GM18505 (cell line): Measurements from ENCODE around the gene RPL22.

Experiments
- ATAC-seq: cut with Tn5 transposase; IDR thresholded peaks from one replicate; pipeline ENCODE4 v1.9.1; 2021; ENCODE audit not compliant: unreplicated experiment
- POLR2A ChIP-seq: IDR thresholded peaks from 4 replicates; pipeline ENCODE4 v1.6.1; 2011; ENCODE audit warnings: borderline replicate concordance; ENCODE audit not compliant: insufficient read depth, insufficient read length; ENCODE audit errors: extremely low read depth

Gene RPL22

DNA sequence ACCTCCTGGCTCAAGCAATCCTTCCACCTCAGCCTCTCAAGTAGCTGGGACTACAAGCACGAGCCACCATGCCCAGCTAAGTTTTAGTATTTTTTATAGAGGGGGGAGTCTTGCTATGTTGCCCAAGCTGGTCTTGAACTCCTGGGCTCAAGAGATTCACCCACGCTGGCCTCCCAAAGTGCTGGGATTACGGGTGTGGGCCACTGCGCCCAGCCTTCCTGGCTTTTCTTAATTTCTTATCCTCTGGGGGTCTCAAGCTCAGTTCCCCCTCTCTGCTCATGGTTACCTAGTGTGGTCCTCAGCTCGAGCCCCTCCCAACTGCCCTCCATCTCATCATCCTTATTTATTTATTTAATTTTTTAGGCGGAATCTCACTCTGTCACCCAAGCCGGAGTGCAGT is 2.9 kb upstream of the RPL22 start:
- TF ChIP-seq POLR2A = no peak
- ATAC-seq = no peak

DNA sequence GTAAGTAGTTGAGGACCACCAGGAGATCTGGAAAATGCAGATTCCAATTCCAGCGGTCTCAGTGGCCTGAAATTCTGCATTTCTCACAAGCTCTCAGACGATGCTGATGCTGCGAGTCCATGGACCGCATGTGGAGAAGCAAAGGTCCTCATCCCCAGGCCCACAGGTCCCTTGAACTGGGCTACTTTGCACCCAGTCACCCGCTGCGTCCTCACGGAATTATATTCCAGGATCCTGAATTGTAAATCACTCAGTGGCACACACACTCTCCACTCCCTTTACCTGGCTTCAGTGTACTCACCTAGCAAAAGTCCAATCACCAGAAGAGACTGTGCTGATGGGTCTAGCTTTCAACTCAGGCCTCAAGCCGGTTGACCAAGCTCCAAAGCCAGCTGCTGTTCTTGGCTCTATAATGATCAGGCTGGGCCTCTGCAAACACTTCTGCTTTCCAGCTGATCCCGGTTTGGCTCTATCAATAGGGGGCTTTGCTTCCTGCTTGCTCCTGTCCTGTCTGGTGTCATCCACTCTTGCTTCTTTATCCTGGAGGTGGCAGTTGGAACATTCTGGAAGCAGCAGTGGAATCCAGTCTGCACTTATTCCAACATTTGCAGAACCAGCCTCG is 904 bp upstream of the RPL22 start:
- no peak for ATAC-seq
- TF ChIP-seq POLR2A = no peak

DNA sequence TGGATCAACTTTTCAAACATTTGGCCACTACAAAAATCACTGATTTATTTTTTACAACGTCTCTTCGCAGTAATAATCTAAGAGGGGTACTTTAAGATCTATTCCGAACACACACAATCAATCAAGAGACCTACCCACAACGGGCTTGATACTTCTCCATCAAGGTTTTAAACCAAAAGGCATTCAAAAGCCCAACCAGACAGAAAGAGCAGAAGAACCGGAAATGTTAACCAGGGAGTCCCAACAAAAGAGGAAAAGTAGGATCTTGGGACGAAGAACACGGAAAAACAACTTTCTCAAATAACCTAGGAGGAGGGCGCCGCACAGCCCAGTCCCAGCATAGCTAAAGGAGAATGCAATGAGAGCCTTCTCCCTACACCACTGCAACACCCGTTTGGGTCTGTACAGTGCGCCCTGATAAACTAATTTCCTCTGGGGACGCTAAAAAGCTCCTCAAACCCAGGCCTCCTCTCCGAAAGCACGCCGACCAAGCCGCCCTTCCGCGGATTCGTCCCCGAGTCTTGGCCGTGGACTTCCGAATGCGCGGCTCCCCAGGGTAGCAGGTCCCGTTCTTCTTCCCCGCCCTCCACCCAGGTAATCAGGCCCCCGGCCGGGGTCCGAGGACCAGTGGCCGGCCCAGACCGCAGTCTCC is 623 bp downstream of the RPL22 start:
- ATAC-seq = no peak
- no peak for TF ChIP-seq POLR2A

DNA sequence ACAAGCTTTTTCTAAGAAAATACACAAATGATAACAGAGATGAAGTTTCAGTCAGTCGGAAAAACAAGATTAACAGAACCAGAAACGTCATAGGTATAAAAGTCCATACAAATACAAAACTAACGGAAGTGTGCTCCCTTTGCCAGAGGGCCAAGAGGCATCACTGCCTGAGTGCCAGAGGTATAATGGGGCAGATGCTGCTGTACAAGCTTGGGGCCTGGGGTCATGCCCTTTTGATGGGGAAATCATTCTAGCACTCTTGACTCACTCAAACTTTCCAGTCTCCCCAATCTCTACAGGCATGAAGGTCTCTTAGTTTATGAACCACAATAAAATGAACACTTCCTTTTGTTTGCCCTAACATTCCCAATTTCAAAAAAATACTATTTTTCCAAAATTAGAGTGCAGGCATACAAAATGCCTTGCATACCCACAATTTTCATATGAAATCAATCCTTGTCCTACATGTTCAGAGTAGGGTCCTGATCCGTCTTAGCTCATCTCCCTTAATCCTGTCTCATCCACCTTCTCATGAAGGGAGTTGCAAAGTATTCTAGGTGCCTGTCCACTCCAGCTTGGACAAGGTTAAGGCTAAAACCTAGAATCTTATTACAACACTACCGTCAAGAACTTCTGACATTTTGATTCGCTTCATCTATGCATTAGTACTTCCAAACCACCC is 1.5 kb downstream of the RPL22 start:
- no peak for ATAC-seq
- no peak for TF ChIP-seq POLR2A

DNA sequence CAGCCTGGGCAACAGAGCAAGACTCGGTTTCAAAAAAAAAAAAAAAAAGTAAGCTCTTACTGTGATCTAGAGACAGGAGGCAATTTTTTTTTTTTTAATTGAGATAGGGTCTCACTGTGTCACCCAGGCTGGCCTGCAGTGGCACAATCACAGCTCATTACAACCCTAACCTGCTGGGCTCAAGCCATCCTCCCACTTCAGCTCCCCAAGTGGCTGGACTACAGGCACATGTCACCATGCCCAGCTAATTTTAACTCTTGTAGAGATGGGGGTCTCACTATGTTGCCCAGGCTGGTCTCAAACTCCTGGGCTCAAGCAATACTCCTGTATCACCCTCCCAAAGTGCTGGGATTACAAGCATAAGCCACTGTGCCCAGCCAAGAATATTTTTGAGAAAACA is 7.4 kb downstream of the RPL22 start:
- no peak for ATAC-seq
- TF ChIP-seq POLR2A = no peak

DNA sequence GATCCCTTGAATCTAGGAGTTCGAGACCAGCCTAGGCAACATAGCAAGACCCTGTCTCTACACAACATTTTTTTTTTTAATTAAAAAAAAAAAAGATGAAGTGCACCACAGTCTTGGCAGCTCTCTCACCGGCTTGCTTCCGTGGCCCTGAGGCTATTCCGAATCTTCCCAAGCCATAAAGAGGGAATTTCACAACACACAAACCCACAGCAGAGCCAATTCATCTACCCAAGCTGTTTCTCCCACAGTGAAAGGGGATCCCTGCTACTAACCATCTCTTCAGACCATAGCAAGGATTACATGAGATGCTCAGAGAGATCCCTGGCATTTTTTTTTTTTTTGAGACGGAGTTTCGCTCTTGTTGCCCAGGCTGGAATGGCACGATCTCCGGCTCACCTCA is 10.9 kb downstream of the RPL22 start:
- TF ChIP-seq POLR2A = no peak
- no peak for ATAC-seq

DNA sequence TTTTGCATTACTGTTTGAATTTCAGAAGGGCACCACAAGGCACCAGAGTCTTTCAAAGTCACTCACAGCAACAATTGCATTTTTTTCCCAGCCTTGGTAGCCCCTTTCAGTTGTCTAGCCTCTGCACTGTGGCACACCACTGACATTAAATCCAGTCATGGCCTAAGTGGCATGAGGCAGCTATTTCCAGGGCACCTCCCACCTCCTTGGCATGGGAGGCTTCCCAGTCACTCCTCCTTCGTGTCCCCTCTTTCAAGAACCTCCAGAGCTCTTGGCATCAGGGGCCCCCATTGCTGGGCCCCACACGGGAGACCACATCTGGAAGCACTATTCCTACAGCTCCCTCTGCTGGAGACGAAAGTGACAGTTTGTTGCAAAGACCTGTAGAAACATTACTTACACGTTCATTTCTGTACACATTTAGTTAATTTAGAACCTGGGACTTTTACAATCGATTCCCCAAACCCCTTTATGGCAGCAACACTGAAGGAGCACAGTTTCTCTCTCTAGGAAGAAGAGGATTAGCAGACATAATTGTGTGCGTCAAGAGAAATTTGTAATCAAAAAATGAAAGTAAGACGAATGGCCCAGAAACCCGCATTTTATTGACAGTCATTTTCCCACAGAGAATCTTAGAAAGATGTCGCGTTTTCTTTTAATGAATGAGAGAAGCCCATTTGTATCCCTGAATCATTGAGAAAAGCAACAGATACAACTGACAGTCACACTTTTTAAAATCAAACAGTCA is 13.6 kb downstream of the RPL22 start:
- TF ChIP-seq POLR2A = no peak
- ATAC-seq = no peak

DNA sequence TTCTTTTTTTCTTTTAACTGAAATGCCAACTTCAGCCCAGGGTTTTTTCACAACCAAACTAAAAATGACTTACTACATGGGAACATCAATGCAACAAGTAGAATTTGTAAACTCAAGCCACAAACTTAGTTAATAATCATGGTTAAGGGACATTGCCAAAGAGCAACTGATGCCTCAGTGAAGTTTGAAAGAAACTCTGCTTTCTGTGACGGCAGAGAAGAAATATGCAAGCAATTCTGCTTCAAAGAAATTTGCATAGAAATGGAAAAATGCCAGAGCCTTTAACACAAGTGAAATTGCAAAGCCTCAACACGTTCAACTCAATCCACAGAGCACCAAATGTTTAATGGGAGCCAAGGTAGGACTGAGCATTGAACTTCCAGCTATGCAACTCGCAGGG is 14.2 kb downstream of the RPL22 start:
- no peak for TF ChIP-seq POLR2A
- no peak for ATAC-seq

DNA sequence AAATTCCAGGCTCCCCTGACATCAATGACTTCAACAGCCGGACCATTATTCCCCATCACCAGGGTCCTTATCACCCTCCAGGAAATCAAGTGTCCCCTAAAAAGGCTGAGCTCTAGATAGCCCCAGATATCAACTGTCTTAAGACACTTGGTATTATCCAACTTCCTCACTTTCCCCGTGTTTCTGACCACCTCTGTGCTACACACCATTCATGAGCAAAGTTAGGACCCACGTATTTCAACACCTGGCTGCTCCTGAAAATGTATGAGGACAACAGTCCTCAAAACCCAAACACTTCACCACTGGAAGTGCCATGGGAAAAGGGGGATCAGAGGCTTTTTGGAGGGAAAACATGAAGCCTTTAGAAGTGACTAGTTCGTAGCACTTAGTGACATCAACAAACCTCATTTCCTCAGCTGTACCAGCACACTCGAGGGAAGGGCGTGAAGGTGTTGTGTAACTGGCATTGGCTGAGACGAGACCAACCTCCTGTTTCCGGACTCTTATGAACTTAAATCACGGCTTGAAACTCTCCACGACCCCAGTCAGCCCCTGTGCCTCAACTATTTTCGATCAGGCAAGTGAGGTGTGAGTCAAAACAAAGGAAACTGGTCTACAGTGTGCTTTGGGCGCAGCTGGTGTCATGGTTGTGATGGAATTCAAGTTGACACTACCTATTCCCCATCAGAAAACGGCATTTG is 15.2 kb downstream of the RPL22 start:
- no peak for TF ChIP-seq POLR2A
- no peak for ATAC-seq

DNA sequence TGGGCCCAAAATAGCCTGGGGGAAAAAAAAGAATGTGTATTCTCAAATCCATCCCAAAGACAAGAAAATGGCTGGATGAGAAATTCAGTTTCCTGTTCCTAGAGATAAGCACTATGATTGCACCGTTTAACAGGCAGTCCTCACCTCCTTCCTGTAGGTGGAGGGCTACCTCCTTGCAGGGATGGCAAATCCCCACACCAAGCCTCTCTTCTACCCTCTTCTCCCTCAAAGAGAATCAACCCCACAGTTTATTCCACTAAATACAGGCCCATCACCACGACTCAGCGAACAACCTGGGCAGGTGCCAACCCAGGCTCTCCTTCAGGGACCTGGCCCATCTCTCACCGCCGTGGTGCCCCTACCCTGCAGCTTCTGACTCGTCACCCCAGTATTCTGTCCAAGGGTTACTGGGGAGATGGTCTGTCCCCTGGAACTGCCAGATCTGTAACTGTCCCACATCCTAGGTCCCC is 15.8 kb downstream of the RPL22 start:
- no peak for ATAC-seq
- no peak for TF ChIP-seq POLR2A

DNA sequence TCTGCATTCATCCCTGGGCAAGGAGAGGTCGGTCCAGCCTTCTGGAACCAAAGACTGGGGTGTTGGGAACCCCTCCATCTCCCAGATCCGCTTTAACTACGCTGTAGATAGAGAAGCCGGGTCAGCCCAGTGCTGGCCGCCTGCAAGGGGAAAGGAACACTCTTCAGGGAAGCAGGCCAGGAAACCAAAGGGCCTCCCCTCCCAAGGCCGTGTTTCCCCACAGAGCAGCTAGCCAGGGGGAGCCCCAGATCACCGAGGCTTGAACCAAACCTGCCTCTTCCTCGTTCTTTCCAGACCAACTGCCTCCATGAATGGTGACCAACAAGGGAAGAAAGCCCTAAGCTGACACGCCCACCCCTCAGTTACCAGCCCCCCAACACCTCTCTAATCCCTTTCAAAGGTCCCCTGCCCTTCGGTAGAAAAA is 18.0 kb downstream of the RPL22 start:
- ATAC-seq = no peak
- TF ChIP-seq POLR2A = no peak

DNA sequence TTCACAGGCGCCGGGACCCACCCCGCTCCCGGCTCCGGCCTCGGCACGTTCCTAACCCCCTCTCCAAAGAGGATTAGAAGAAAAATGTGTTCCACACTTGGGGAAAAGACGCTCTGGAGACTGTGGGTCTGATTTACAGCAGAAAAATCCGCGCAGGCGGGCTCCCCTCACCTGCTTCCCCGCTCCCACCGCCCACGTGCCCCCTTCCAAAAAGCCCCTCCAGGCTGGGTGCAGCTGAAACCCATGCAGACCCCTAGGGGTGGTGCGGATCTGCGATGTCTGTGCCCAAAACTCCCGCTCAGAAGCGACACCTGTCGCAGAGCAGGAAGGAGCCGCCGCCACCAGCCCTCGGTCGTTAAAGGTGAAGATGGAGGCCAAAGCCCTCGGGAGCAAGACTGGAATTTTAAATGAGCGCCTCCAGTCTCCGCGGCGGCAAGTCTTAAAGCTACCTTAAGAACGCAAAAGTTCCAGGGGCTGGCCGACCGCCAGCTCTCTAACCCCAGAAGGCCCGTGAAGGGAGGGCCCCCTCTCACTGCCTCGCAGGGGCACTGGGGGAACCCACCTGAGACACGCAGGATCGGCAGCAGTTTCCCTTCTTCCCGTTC is 18.6 kb downstream of the RPL22 start:
- no peak for ATAC-seq
- TF ChIP-seq POLR2A = no peak
